Measurements from ENCODE around the gene MAB21L2.

MAB21L2 gene

DNA sequence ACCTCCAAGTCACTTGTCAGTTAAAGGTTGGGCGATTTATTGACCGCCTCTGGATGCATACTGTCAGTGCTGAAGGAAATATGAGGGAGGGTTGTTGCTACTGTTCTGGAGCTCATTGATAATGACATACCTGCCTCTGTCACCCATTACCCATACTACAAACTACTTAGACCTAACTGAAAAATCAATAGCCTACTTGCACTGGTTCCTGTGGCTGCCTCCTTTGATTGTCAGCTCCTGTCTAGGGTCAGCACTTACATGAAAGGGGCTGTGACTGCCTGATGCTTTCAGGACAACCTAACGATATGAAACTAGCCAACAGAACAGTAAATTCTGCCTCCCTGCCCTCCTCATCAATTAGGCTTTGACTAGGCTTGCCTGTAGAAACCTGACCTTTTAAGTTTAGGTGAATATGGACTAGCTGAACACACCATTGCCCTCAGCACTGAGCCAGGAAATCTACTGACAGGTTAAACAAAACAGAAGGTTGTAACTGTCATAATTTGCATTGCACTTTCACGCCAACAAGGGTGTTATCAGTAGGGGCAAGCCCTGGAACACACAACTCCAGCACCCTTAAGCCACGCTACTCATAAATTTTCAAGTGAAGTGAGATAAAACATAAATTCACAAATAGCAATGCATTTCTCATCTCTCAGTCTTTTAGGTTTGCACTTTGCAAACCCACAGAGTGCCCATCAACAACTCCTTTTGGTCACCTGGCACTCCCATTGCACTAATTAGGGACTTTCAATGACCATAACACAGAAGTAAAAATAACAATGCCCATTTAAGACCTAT lies 9.0 kb upstream of the MAB21L2 start:
- no peak for DNase-seq
- in situ Hi-C loops (cut with MboI; ENCODE audit: low pct_unique_long_range_greater_than_20kb, low sequenced_read_pairs), result no loop called here

DNA sequence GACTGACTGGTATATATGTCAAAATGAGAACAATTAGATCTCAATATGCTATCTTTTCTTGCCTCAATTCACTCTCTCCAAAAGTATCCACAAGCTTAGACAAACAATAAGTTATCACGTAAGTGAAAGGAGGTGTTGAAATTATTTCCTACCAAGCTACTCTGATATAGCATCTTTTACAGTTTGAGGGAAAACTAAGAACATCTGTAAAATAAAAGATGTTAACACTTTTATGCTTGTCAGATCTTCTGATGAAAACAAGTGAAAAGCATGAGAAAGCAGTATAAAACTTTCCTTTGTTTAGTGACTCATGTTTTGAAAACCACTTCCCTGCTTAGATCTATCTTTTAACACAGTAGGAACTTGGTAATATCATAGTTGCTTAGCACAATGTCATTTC lies 8.4 kb upstream of the MAB21L2 start:
- in situ Hi-C loops (cut with MboI; ENCODE audit: low pct_unique_long_range_greater_than_20kb, low sequenced_read_pairs), result no loop called here

GRCh38 chr4:150574678-150575077 lies 7.3 kb upstream of the MAB21L2 start:
- no peak for DNase-seq
- in situ Hi-C loops (cut with MboI; ENCODE audit: low pct_unique_long_range_greater_than_20kb, low sequenced_read_pairs), result no loop called here

More for the DNA sequence above, 8.4 kb upstream of the MAB21L2 start:
- no peak for DNase-seq

GRCh38 chr4:150577796-150578195 lies 4.2 kb upstream of the MAB21L2 start:
- no peak for DNase-seq
- in situ Hi-C loops (cut with MboI; ENCODE audit: low pct_unique_long_range_greater_than_20kb, low sequenced_read_pairs), result no loop called here

DNA sequence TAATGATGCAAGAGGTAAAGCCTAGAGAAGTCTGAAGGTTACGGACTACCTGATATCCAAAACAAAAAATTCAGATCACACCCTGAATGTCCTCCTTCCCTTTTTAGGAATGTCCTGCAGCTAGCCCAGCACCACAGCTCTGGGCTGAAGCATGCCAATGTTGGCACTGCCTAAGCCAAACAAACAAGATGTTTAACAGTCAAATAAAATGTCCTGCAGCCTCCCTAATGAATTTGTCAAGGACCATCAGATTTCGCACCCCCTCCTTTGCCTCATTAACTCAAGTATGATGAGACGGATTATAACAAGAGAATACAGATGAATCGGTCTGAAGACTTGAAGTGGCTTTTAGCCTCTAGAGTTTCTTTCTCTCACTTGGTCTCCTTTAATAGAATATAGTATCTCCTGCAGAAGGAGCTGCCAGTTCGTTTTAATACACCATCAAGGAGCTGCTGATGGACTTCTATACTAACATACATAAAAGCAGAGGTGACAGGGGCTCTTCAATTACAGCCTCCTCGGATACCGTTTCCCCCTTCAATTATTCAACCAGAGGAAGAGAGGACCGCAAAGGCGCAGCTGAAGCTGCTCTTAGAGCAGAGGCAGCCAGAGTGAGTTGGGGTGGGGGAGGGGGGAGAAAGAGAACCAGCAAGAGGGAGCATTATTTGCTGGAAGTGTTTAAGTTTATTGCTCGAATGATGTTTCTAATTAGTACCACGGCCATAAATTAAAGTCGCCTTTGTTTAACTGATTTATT lies 3.0 kb upstream of the MAB21L2 start:
- DNase-seq, result no peak
- in situ Hi-C loops (cut with MboI; ENCODE audit: low pct_unique_long_range_greater_than_20kb, low sequenced_read_pairs), result no loop called here

GRCh38 chr4:150579551-150580234 lies 2.3 kb upstream of the MAB21L2 start:
- no peak for DNase-seq
- in situ Hi-C loops (cut with MboI; ENCODE audit: low pct_unique_long_range_greater_than_20kb, low sequenced_read_pairs), result no loop called here

- in situ Hi-C loops (cut with MboI; ENCODE audit: low pct_unique_long_range_greater_than_20kb, low sequenced_read_pairs), result no loop called here
- DNase-seq, result no peak
Observed at GRCh38 chr4:150580306-150580705, 1.6 kb upstream of the MAB21L2 start.

DNA sequence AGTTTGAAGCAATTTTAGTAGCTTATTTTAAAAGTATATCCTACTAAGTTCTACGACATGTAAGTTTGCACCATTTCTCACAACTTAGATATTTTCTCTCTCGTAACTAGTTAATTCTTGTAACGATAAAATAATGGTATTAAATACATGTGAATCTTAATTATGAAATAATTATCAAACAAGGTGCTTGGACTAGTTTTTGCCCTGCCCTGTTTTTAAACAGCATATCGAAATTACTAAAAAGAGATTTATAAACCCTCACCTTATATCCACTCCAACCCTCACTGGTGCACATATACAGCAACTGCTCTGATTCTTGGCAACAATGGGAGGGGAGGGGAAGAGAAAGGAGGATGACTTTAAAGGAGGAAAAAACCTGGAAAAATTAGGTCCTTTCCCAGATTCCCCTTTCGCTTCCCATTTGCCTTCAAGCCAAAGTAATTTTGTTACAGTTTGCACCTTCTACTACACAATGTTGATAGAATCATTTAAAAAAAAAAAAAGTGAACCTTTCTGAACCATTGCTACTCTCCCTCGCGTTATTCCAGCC lies 820 bp upstream of the MAB21L2 start:
- in situ Hi-C loops (cut with MboI; ENCODE audit: low pct_unique_long_range_greater_than_20kb, low sequenced_read_pairs), result no loop called here
- no peak for DNase-seq

- no peak for DNase-seq
- in situ Hi-C loops (cut with MboI; ENCODE audit: low pct_unique_long_range_greater_than_20kb, low sequenced_read_pairs), result no loop called here
Observed at GRCh38 chr4:150581641-150582051, 305 bp upstream of the MAB21L2 start.

- DNase-seq, result no peak
- in situ Hi-C loops (cut with MboI; ENCODE audit: low pct_unique_long_range_greater_than_20kb, low sequenced_read_pairs), result no loop called here
Observed at GRCh38 chr4:150582873-150583286, 929 bp downstream of the MAB21L2 start.

- DNase-seq, result no peak
- in situ Hi-C loops (cut with MboI; ENCODE audit: low pct_unique_long_range_greater_than_20kb, low sequenced_read_pairs), result no loop called here
Observed at GRCh38 chr4:150583287-150584110, 1.5 kb downstream of the MAB21L2 start.

DNA sequence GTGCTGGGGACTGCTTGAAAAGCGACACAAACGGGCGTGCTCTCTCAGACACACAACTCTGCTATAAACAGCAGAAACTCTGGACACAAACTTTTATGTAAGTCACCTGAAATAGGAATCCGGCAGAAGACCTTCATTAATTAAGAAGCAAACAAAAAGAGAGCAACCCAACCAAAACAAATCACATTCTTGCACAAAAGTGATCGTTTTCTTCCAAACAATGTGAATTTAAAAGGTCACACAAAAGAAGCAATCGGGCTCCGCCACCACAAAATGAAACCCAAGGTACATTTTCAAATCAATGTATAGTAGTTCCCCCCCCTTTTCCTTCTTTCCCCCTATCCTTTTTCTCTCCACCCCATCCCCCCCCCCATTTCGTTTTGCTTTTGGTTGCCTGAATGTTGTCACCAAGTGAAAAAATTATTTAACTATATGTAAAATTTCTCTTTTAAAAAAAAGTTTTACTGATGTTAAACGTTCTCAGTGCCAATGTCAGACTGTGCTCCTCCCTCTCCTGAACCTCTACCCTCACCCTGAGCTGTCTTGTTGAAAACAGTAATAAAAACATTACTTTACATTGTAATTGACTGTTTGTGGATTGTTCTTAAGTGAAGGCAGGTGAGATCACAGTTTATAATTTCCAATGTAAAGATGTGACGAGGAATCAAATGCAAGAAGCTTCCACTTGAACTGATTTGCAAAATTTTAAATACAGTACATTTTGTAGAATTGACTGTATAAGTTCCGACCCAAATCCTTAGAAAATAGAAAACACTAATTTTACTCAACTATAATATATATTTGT lies 2.4 kb downstream of the MAB21L2 start:
- in situ Hi-C loops (cut with MboI; ENCODE audit: low pct_unique_long_range_greater_than_20kb, low sequenced_read_pairs), result no loop called here
- no peak for DNase-seq

GRCh38 chr4:150585611-150586010 lies 3.7 kb downstream of the MAB21L2 start:
- no peak for DNase-seq
- in situ Hi-C loops (cut with MboI; ENCODE audit: low pct_unique_long_range_greater_than_20kb, low sequenced_read_pairs), result no loop called here

DNA sequence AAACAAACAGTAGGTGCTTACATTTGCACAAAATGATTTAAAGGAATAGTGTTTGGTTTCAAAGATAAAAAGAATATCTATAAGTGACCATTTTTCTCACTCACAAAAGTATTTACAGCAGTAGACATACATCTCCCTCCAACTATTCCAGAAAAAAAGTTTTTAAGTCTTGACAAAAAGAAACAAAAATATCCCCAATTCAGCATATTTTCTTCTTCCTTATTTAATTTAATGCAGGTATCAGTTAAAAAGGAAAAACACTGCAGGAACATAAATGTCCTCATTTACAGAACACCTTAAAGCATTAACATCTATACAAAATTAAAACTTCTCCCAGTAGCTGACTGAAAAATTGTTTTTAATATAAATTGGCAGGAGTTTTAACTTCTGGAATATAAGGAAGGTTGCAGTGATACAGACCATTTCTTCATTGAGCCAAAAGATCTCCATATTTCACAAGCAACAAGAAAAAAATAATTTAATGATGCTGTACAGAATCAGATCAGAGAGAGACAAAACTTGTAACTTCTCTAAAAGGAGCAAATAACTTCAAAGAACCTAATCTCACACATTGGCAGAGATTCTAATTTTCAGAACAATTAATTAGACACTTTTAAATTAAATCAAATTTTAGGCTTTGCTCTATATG lies 4.3 kb downstream of the MAB21L2 start:
- no peak for DNase-seq
- in situ Hi-C loops (cut with MboI; ENCODE audit: low pct_unique_long_range_greater_than_20kb, low sequenced_read_pairs), result no loop called here

DNA sequence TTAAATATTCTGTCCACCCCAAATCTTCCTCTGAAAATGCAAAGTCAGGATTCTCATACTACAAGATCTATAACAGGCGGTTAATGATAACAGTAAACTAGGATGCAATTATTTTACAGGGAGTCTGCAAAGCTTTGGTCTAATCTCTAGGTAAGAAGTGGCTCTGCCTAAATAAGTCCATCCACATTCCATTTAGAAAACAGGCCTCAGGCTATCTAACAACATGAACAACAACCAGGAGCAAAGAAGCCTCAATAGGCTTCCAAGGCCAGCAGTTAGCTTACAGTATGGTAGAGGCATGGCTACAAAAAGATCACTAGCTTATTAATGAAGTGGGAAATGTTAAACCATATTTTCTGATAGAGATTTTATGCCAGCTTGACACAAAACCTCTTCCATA lies 6.4 kb downstream of the MAB21L2 start:
- DNase-seq, result no peak
- in situ Hi-C loops (cut with MboI; ENCODE audit: low pct_unique_long_range_greater_than_20kb, low sequenced_read_pairs), result no loop called here

DNA sequence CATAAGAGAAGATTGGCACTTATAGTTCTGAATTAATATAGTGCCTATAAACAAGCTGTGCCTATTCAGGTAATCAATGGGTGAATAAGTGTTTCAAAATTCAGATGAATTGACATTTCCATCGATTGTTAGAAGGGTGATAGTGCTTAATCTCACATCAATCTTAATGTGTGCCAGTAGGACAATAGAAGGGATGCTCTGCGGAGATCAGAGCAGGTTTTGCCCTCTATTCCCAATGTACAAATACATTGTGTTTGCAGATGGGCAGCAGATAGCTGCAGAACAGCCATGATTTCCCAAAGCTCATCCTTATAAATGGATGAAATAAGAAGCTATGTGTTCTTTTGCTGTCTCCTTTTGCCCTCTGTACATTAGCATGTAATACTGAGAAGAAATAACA lies 7.2 kb downstream of the MAB21L2 start:
- in situ Hi-C loops (cut with MboI; ENCODE audit: low pct_unique_long_range_greater_than_20kb, low sequenced_read_pairs), result no loop called here
- no peak for DNase-seq

DNA sequence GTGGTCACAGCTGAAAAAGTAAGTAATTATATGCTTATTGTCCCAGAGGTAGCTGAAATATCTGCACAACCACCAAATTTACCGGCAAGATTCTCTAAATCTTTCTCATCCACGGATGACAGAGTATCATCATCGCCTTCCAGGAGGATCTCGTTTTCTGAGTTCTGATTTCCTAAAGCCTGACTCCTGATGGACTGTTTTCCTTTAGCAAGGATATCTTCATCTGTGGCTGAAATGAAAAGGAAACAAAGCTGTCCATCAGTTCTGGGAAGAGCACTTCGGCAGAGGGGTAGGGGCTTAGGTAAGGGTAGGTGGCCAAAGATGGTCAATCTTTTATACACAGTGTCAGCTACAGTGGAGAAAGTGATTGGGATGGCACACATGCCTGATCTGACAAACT lies 8.7 kb downstream of the MAB21L2 start:
- in situ Hi-C loops (cut with MboI; ENCODE audit: low pct_unique_long_range_greater_than_20kb, low sequenced_read_pairs), result no loop called here
- no peak for DNase-seq

- no peak for DNase-seq
- in situ Hi-C loops (cut with MboI; ENCODE audit: low pct_unique_long_range_greater_than_20kb, low sequenced_read_pairs), result no loop called here
Observed at GRCh38 chr4:150591406-150591805, 9.5 kb downstream of the MAB21L2 start.
